Prostate gland (tissue), 2 donors: ENCODE data around the gene CKAP5.

Source experiments
- POLR2A ChIP-seq: fragments of 450-650 bp; IDR thresholded peaks from one replicate; pipeline ENCODE4 v1.6.1; 2016; ENCODE audit warnings: antibody characterized with exemption, mild to moderate bottlenecking
- TF ChIP-seq, protein P1 (sequence below), 4 experiments: fragments of 200-600 bp in 2 of 4; fragments of 450-650 bp in 2 of 4; sonication (generic) in 2 of 4; IDR thresholded peaks; 1 replicate in 3 of 4; 2 replicates in 1 of 4; pipeline ENCODE4 v1.5.1; 2016 to 2019; ENCODE audit warnings: antibody characterized with exemption in 4 of 4, mild to moderate bottlenecking in 2 of 4, moderate library complexity in 2 of 4

DNA sequence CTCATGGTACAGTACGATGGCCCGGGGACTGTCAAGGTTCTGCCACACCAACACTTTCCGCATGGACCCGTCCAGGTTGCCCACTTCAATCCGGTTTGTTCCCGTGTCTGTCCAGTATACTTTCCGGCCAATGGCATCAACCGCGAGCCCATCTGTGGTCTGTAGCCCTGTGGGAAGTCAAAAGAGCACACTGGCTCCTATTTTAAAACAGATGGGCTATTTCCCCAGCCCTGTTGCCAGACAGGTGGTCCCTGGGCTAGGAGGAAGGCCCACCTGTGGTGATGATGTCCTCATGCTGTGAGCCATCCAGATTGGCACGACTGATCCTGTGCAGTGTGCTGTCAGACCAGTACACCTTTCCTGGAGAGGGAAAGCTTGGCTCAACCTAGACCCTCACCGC lies 30.4 kb upstream of the CKAP5 start:
- TF ChIP-seq POLR2A = no peak
- TF ChIP-seq, protein P1, sequence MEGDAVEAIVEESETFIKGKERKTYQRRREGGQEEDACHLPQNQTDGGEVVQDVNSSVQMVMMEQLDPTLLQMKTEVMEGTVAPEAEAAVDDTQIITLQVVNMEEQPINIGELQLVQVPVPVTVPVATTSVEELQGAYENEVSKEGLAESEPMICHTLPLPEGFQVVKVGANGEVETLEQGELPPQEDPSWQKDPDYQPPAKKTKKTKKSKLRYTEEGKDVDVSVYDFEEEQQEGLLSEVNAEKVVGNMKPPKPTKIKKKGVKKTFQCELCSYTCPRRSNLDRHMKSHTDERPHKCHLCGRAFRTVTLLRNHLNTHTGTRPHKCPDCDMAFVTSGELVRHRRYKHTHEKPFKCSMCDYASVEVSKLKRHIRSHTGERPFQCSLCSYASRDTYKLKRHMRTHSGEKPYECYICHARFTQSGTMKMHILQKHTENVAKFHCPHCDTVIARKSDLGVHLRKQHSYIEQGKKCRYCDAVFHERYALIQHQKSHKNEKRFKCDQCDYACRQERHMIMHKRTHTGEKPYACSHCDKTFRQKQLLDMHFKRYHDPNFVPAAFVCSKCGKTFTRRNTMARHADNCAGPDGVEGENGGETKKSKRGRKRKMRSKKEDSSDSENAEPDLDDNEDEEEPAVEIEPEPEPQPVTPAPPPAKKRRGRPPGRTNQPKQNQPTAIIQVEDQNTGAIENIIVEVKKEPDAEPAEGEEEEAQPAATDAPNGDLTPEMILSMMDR (IDR thresholded peaks at IDR 0.05) = no peak
